Fibroblast of the aortic adventitia (primary cell): ENCODE results near the gene ID3. TPM values are rescaled to one million over a fixed set of nuclear protein-coding genes. Genes with fewer than 3 reads are reported as not detected.

Experiments
- DNase-seq: peaks from one replicate; pipeline ENCODE4 v3.0.0-alpha.2; 2010; ENCODE audit warnings: low read depth
- H3K4me3 ChIP-seq: 2 replicates; pipeline ENCODE4 v1.5.1; 2011; ENCODE audit warnings: low read depth, mild to moderate bottlenecking, control low read depth, low read length, moderate library complexity
- total RNA-seq: library from RNA; depleted of rRNA; stranded (reverse); fragments of >200 nt; gene quantifications from 2 replicates; pipeline ENCODE4 v1.2.3, GENCODE V29; 2012; ENCODE audit warnings: low replicate concordance
- TF ChIP-seq, protein P1 (sequence below): IDR thresholded peaks from 2 replicates; pipeline ENCODE4 v1.5.1; 2011; ENCODE audit warnings: mild to moderate bottlenecking, low read length, control low read depth, inconsistent platforms; ENCODE audit not compliant: insufficient read depth

The ID3 gene
- total RNA-seq, 1 donor, result 51.8 TPM

DNA sequence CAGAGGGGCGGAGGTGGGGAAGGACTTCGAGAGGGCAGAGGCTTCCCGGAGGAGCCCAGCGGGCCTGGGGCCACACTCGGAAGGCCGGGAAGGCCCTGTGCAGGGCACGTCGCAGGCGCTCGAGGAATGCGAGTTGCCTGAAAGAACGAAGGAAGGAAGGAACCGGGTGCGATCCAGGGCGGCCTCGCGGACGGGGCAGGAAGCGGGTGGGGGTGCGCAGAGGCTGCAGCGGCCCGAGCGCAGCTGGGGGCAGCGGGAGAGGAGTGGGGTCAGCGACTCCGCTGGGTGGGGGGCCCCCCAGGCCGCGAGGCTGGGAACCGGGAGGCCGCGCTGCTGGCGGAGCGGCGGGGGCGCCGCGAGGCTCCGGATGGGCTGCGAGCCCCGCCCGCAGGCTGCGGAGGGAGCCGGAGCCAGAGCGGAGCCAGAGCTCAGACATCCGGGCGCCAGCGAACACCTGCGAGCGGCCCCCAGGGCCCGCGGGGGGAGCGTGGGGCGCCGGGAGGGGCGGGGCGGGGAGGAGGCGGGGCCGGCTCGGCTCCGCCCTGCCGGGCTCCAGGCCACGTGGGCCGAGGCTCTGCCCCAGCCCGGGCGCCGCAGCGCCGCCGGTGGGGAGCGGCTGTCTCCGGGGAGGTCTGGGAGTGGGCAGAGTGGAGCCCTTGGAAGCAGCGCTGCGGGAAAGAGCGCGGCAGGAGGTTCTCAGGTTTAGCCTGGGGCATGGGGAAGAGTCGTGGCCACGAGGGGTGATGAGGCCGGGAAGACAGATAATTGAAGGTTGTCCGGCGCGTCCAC lies 4.6 kb downstream of the ID3 start:
- peak overlapping the region; percentile 78 for H3K4me3 ChIP-seq
- TF ChIP-seq, protein P1, sequence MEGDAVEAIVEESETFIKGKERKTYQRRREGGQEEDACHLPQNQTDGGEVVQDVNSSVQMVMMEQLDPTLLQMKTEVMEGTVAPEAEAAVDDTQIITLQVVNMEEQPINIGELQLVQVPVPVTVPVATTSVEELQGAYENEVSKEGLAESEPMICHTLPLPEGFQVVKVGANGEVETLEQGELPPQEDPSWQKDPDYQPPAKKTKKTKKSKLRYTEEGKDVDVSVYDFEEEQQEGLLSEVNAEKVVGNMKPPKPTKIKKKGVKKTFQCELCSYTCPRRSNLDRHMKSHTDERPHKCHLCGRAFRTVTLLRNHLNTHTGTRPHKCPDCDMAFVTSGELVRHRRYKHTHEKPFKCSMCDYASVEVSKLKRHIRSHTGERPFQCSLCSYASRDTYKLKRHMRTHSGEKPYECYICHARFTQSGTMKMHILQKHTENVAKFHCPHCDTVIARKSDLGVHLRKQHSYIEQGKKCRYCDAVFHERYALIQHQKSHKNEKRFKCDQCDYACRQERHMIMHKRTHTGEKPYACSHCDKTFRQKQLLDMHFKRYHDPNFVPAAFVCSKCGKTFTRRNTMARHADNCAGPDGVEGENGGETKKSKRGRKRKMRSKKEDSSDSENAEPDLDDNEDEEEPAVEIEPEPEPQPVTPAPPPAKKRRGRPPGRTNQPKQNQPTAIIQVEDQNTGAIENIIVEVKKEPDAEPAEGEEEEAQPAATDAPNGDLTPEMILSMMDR, result peak; percentile 49
- peak; percentile 76 for DNase-seq

DNA sequence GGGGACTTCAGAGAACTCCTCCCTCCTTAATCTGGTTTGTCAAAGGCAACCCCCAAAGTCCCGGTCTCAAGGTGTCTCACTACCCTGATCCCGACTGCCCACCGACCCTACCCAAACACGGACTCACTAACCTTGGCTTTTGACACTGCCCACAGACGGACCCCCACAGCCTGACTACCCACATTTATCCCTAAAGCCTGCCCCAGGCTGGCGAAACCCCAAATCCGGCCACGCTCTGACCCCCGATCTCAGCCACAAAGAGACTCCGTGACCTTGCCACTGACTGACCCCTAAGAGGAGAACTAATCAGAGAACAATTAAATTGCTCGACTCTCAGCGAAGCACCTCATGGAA lies 5.2 kb downstream of the ID3 start:
- DNase-seq, result no peak
- H3K4me3 ChIP-seq, result peak overlapping the region; percentile 53
- TF ChIP-seq, protein P1, result no peak

DNA sequence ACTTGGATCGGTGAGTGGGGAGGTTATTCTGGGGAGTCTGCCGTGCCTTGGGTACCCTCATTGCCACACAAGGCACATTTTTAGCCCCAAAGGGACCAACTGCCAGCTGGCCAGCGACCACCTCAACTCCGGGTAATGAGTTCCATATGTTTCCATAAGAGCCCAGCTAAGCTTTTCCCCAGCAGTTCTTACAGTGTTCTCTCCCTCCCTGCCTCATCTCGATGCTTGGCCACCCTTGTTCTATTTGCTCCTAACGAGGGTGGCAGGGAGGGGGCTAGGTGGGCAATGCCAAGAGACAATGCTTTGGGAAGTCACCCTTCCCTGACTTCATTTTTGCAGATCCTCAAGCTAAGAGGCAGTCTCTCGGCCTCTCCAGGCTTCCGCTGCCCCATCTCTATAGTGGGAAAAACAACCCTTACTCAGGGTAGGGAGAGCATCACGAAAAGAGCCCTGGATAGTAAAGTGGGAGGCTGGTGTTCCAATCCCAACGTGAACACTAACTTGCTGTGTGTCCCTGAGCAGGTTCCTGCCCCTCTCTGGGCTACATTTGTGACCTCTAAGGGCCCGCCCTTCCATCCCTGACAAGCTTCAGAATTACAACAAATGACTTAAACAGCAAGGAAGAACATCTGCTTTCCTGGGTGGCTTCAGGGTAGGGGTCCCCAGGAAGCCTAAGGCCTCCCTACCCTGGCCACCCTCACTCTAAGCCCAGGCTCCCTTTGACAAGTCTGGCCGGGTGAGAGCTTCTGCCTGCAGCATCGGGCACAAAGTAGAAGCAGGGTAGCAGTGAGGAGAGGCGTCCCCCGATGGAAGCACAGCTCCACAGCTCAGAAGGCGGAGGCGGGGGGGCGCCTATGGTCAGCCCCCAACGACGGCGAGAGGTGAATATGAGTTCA lies 5.8 kb downstream of the ID3 start:
- no peak overlapping the region for H3K4me3 ChIP-seq
- no peak for DNase-seq
- TF ChIP-seq, protein P1, result no peak

DNA sequence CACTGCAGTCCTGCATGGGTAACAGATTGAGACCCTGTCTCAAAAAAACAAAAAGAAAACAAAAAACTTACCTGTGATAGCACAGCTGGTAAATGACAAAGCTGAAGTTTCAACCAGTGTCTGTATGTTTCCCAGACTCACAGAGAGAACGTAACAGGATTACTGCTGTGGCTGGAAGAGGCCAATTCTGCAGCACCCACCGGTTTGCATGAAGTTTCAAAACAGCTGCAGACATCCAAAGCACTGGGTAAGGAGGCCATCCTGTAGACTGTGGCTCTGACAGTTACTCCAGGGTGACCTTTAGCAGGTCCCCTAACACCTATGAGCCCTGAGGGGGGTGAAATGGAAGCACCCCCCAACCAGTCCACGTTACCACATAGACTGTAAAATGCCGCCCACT lies 7.5 kb downstream of the ID3 start:
- TF ChIP-seq, protein P1, result no peak
- DNase-seq, result no peak
- no peak overlapping the region for H3K4me3 ChIP-seq

DNA sequence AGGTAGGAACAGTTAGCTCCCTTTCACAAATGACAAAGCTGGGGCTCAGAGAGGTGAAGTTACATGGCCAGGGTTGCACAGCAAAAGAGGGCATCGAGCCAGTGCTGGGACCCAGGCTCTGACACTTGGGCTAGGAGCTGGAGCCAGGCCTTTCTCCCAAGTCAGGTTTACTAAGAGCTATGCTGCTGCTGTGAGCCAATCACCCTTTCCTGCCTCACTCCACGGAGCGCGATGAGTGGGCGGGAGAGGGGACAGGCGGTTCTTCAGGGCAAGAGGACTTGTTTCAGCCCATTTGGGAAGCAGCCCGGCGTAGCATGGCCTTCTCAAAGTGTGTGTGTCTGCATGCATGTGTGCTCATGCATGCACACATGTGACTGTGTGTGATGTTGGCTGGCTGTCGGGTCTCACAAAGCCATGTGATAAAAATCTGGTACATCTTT lies 10.6 kb downstream of the ID3 start:
- no peak overlapping the region for H3K4me3 ChIP-seq
- TF ChIP-seq, protein P1, result no peak
- DNase-seq, result peak; percentile 50

DNA sequence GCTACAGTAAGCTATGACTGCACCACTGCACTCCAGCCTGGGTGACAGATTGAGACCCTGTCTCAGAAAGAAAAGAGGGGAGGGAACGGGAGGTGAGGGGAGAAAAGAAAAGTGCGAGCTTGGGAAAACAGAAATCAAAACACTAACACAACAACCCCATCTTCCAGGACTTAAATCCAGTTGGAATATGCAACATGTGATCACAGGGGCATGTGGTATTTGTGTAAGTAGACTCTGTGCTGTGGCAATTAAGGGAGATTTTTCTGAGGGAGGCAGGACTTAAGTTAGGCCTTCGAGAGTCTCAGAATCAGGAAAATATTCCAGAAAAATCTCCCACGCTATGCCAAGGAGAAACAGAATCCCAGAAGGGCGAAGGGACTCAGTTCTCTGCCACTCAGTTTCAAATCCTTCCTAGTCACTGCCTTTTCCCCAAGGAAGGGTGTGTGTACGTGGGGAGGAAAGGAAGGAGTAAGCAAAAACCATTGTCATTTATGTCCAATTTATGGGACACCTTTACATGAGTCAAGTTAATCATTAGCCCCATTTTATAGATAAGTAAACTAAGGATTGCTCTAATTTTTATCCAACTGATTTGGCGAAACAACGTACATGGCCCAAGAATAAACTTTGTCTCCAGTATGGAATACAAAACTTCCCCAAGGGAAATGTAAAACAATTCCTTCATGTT lies 12.3 kb downstream of the ID3 start:
- TF ChIP-seq, protein P1, result no peak
- no peak overlapping the region for H3K4me3 ChIP-seq
- DNase-seq, result no peak
